HG03565 (cell line): ENCODE results near the gene DDX53.

Experiments
- ATAC-seq: cut with Tn5 transposase; IDR thresholded peaks from one replicate; pipeline ENCODE4 v1.9.1; 2021; ENCODE audit warnings: mild to moderate bottlenecking, moderate library complexity; ENCODE audit not compliant: unreplicated experiment

Gene DDX53

DNA sequence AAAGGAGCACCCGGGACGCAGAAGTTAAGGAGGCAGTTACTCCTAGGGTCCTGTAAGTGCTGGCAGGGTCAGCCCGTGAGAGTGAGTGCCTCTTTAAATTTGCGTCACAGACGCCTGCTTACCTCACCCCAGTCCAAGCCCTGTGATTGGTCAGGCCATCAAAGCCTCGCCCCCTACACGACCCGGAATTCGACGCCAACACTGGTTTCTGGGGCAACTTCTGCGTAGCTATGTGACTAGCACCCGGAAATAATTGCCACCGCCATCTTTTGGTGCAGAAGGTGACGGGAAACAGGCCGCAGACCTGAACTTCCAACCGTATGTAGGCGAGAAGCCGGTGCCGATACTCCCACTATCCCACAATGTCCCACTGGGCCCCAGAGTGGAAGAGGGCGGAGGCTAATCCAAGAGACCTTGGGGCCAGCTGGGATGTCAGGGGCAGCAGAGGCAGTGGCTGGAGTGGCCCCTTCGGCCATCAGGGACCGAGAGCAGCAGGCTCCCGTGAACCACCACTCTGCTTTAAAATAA, at the start of gene DDX53:
Gene DDX53, plus strand, starts transcription at position 265 of the 528 bp plus-strand sequence. Its CDS starts 98 bp downstream, at position 363.
- ATAC-seq, result no peak

GRCh38 chrX:22950269-22951266, 49.2 kb upstream of the DDX53 start:
- ATAC-seq, result no peak

DNA sequence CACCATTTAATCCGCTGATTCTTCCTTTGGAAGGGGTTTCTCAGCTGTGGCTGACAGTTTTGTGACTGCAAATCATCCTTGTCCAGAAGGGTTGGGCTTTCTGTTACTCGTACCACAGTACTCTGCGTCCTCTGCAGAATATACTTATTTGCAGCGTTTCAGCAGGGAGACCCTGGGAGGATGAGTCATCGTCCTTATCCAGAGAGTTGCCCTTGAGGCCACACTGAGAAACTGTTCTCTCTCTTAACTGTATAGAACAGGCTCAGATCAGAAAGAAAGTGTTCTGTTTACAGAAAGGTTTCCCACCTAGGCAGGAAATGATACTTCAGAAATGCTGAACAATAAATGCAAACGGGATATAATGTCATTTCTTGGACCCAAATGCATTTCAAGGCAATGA, 47.8 kb upstream of the DDX53 start:
- no peak for ATAC-seq

GRCh38 chrX:22958250-22958649, 41.5 kb upstream of the DDX53 start:
- ATAC-seq, result no peak

GRCh38 chrX:22959204-22959920, 40.4 kb upstream of the DDX53 start:
- no peak for ATAC-seq

DNA sequence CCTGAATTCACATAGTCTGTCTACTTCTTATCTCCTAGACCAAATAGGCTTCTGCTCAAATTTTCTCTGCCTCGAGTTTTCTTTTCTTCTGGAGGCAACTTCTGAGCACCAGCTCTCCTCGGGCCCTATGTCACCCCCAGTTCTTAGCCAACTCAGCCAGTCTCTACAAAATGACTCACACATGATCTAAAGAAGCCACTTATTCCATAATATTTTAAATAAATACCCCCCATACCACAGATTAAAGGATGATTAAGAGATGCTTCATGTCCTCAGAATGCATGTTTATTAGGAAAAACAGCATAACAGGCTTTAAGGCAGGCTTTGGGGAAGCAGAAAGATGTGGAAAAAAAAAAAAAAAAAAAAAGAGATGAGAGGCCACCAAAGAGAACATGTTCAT, 36.6 kb upstream of the DDX53 start:
- no peak for ATAC-seq

DNA sequence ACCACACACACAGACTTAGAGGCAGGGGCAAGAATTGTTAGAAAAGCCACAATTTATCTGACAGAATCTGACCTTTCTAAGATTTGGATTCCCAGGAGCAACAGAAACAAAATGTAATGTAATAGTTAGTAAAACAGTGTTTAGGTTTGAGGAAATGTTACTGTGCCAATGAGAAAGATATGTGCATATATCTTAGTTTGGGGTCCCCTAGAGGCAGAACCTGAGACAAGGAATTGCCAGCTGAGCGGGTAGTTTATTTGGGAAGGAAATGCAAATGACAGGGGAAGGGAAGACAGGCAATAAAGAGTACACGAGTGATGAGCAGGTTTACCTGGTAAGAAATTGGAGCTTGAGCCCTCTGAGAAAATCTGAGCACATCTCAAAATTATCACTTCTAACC, 31.3 kb upstream of the DDX53 start:
- no peak for ATAC-seq

DNA sequence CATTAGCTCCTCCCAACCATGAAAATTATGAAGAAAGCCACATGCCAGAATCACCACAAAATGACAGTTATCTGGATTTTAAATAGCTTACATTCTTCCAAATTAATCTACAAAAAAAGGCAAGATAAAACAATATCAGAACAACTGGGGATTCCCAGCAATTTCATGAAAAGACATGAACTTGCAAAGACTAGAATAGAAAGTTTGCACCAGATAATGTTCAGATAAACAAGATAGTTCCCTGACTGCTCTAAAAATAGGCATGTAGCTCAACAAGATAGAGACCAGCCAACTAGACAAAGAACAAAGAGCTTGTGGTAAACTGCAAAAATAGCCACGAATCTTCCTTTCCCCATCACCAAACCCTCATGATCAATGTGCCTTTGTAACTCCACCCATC, 30.3 kb upstream of the DDX53 start:
- no peak for ATAC-seq

GRCh38 chrX:22970861-22971260, 28.9 kb upstream of the DDX53 start:
- ATAC-seq, result no peak

- no peak for ATAC-seq
These were observed 25.1 kb upstream of the DDX53 start for GRCh38 chrX:22974616-22975015.

GRCh38 chrX:22975786-22976185, 24.0 kb upstream of the DDX53 start:
- ATAC-seq, result no peak

DNA sequence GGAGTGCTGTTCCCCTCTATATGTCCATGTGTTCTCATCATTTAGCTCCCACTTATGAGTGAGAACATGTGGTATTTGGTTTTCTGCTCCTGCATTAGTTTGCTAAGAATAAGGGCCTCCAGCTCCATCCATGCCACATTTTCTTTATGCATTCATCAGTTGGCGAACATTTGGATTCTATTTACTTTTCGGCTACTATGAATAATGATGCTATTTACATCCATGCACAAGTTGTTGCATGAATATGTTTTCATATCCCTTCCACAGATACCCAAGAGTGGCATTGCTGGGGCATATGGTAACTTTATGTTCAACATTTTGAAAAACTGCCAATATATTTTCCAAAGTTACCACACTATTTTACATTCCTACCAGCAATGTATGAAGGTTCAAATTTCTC, 13.8 kb upstream of the DDX53 start:
- no peak for ATAC-seq

GRCh38 chrX:22987452-22987851, 12.3 kb upstream of the DDX53 start:
- no peak for ATAC-seq

DNA sequence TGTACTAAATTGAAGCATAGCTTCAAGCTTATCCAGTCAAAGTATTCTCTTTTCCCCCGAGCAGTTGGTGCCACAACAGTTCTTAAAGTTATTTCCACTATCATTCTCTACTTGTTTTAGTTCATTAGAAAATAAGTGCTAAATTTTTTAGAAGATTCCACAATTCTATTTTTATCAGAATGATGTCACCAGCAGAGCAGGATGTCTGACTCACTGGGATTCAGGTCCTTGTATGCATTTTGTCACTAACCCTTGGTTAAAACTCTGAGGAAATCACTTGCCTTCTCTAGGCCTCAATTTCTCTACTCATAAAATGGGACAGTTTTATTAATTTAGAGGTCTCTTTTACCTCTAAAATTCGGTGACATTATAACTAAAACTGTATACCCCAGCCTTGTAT, 3.4 kb downstream of the DDX53 start:
- no peak for ATAC-seq

GRCh38 chrX:23008431-23009099, 8.8 kb downstream of the DDX53 start:
- no peak for ATAC-seq

DNA sequence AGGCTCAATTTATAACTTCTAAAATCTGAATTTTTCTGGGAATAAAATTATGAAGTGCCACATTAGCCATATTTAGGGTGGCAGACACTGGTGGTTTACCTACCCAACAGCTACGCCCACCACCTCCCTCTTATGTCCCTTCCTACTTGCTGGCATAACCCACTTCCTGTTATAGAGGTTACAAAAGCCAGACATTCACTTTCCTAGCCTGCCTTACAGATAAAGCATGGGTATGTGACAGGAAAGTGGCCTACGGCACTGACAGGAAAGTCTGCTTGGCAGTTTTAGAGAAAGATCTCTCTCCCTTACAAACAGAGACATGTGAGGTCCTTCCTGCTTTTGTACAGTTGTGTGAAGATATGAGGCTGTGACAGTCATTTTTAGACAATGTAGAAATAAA, 12.4 kb downstream of the DDX53 start:
- no peak for ATAC-seq

- ATAC-seq, result no peak
These were observed 12.9 kb downstream of the DDX53 start for GRCh38 chrX:23012636-23013035.

- ATAC-seq, result no peak
These were observed 13.6 kb downstream of the DDX53 start for GRCh38 chrX:23013366-23013765.

GRCh38 chrX:23031600-23031999, 31.8 kb downstream of the DDX53 start:
- ATAC-seq, result no peak

GRCh38 chrX:23035493-23035892, 35.7 kb downstream of the DDX53 start:
- ATAC-seq, result no peak

DNA sequence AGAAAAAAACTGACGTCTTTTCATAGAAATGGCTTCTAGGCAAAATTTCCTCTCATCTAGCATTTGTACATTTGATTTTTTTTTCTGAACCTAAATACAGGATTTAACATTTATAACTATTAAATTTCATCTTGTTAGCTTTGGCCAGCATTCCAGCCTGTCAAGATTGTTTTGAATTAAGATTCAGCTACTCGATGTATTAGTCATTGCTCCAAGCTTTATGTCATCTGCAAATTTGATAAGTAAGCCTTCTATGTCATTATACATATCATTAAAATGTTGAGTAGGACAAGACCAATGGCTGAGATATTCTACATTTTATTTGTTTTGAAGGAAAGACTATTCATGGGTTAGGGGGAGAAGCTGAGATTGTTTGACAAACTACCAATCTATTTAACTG, 46.7 kb downstream of the DDX53 start:
- no peak for ATAC-seq
